Measurements from ENCODE around the gene DONSON.

The DONSON gene

GRCh38 chr21:33562389-33562788 lies 26.1 kb downstream of the DONSON start:
- DNase-seq (ENCODE audit: low read depth in 1 of 2, low spot score in 1 of 2): no peak

- DNase-seq (ENCODE audit: low read depth in 1 of 2, low spot score in 1 of 2): no peak
These were observed 27.1 kb downstream of the DONSON start for GRCh38 chr21:33561373-33561772.

GRCh38 chr21:33560965-33561364 lies 27.5 kb downstream of the DONSON start:
- no peak for DNase-seq (ENCODE audit: low read depth in 1 of 2, low spot score in 1 of 2)

GRCh38 chr21:33559813-33560212 lies 28.7 kb downstream of the DONSON start:
- DNase-seq (ENCODE audit: low read depth in 1 of 2, low spot score in 1 of 2): no peak

GRCh38 chr21:33558777-33559421 lies 29.6 kb downstream of the DONSON start:
- no peak for DNase-seq (ENCODE audit: low read depth in 1 of 2, low spot score in 1 of 2)

GRCh38 chr21:33557447-33557846 lies 31.0 kb downstream of the DONSON start:
- DNase-seq (ENCODE audit: low read depth in 1 of 2, low spot score in 1 of 2): no peak

DNA sequence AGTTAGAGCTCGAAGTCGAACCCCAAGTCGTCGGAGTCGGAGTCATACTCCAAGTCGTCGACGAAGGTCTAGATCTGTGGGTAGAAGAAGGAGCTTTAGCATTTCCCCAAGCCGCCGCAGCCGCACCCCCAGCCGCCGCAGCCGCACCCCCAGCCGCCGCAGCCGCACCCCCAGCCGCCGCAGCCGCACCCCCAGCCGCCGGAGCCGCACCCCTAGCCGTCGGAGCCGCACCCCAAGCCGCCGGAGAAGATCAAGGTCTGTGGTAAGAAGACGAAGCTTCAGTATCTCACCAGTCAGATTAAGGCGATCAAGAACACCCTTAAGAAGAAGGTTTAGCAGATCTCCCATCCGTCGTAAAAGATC lies 33.5 kb downstream of the DONSON start:
- no peak for DNase-seq (ENCODE audit: low read depth in 1 of 2, low spot score in 1 of 2)

DNA sequence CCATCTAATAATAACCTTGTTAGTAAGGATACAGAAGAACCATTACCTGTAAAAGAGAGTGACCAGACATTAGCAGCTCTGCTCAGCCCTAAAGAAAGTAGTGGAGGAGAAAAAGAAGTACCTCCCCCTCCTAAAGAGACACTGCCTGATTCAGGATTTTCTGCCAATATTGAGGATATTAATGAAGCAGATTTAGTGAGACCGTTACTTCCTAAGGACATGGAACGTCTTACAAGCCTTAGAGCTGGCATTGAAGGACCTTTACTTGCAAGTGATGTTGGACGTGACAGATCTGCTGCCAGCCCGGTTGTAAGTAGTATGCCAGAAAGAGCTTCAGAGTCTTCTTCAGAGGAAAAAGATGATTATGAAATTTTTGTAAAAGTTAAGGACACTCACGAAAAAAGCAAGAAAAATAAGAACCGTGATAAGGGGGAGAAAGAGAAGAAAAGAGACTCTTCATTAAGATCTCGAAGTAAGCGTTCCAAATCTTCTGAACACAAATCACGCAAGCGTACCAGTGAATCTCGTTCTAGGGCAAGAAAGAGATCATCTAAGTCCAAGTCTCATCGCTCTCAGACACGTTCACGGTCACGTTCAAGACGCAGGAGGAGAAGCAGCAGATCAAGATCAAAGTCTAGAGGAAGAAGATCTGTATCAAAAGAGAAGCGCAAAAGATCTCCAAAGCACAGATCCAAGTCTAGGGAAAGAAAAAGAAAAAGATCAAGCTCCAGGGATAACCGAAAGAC lies 34.1 kb downstream of the DONSON start:
- DNase-seq (ENCODE audit: low read depth in 1 of 2, low spot score in 1 of 2): no peak

- DNase-seq (ENCODE audit: low read depth in 1 of 2, low spot score in 1 of 2): no peak
These were observed 35.4 kb downstream of the DONSON start for GRCh38 chr21:33552999-33553598.

- DNase-seq (ENCODE audit: low read depth in 1 of 2, low spot score in 1 of 2): no peak
These were observed 36.1 kb downstream of the DONSON start for GRCh38 chr21:33552093-33552998.

DNA sequence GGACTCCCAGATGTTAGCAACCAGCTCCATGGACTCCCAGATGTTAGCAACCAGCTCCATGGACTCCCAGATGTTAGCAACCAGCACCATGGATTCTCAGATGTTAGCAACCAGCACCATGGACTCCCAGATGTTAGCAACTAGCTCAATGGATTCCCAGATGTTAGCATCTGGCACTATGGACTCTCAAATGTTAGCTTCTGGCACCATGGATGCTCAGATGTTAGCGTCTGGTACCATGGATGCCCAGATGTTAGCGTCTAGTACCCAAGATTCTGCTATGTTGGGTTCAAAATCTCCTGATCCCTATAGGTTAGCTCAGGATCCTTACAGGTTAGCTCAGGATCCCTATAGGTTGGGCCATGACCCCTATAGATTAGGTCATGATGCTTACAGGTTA lies 36.8 kb downstream of the DONSON start:
- no peak for DNase-seq (ENCODE audit: low read depth in 1 of 2, low spot score in 1 of 2)

DNA sequence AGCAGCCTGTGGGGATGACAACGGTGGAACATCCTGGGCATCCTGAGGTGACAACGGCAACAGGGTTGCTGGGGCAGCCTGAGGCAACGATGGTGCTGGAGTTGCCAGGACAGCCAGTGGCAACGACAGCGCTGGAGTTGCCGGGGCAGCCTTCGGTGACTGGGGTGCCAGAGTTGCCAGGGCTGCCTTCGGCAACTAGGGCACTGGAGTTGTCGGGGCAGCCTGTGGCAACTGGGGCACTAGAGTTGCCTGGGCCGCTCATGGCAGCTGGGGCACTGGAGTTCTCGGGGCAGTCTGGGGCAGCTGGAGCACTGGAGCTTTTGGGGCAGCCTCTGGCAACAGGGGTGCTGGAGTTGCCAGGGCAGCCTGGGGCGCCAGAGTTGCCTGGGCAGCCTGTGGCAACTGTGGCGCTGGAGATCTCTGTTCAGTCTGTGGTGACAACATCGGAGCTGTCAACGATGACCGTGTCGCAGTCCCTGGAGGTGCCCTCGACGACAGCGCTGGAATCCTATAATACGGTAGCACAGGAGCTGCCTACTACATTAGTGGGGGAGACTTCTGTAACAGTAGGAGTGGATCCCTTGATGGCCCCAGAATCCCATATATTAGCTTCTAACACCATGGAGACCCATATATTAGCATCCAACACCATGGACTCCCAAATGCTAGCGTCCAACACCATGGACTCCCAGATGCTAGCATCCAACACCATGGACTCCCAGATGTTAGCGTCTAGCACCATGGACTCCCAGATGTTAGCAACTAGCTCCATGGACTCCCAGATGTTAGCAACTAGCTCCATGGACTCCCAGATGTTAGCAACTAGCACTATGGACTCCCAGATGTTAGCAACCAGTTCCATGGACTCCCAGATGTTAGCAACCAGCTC lies 37.5 kb downstream of the DONSON start:
- no peak for DNase-seq (ENCODE audit: low read depth in 1 of 2, low spot score in 1 of 2)

DNA sequence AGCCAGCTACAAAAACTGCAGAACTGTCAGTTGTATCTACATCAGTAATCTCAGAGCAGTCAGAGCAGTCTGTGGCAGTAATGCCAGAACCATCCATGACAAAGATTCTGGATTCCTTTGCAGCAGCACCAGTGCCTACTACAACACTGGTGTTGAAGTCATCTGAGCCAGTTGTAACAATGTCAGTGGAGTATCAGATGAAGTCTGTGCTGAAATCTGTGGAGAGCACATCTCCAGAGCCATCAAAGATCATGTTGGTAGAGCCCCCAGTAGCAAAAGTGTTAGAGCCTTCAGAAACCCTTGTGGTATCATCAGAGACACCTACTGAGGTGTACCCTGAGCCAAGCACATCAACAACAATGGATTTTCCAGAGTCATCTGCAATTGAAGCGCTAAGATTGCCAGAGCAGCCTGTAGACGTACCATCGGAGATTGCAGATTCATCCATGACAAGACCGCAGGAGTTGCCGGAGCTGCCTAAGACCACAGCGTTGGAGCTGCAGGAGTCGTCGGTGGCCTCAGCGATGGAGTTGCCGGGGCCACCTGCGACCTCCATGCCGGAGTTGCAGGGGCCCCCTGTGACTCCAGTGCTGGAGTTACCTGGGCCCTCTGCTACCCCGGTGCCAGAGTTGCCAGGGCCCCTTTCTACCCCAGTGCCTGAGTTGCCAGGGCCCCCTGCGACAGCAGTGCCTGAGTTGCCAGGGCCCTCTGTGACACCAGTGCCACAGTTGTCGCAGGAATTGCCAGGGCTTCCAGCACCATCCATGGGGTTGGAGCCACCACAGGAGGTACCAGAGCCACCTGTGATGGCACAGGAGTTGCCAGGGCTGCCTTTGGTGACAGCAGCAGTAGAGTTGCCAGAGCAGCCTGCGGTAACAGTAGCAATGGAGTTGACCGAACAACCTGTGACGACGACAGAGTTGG lies 38.4 kb downstream of the DONSON start:
- DNase-seq (ENCODE audit: low read depth in 1 of 2, low spot score in 1 of 2): no peak

- DNase-seq (ENCODE audit: low read depth in 1 of 2, low spot score in 1 of 2): no peak
These were observed 42.4 kb downstream of the DONSON start for GRCh38 chr21:33546086-33546485.

DNA sequence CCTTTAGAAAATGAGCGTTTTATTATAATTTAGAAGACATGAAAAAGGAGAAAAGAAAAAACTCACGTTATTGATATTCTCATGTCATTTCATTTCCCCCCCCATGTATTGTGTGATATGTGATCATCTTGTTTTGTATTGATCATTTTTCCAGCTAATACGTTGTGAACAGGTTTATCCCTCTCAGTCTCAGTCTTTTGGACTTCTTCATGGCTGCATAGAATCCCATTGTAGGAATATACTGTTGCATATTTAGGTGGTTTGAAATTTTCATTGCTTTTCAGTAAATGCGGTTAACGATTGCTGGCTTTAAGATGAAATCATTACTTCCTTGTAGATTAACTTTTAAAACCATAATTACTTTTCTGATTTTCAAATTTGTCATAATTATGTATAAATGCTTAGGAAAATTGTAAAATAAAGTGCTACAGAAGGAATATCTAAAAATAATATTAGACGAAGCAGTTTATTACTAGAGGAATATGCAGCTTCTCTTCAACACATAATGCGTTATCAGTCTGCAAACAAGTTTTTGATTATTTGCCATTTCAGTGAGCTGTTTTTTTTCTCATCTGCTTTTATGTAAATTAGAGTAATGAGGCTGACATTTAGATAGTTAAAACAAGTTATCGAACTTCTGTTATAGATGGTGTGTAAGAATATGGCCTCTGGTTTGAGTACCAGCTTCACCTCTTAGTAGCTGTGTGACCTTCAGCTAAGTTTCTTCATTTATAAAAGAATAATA lies 43.9 kb downstream of the DONSON start:
- DNase-seq (ENCODE audit: low read depth in 1 of 2, low spot score in 1 of 2): no peak

DNA sequence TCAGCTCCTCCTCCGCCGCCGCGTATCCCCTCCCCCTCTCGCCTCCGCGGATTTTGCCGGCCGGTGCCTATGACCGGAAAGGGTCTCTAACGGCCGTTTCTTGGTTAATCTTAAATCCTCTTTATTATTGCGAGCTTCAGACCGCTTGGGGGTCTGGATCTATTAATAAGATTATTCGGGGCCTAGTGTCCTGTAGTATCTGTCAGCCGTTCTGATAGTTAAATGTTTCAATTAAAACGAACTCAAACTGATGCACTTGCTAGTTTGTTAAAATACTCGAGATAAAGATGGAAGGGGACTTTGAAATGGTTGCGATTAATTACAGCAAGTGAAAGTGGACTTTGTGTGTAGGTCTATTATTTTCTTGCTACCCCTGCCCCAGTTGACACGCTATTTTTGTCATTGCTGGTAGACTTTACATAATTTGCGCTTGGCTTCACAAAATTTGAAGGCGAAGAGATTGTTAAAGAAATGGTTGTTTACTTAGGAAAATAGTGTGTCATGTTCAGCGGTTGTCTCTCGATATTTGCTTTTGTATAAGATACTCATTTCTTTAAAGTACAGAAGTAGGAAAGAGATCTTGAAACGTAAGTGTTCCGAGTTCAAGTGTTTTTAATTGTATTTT lies 44.9 kb downstream of the DONSON start:
- peak in 1 of 2 donors; percentile 51 for DNase-seq (ENCODE audit: low read depth in 1 of 2, low spot score in 1 of 2)

GRCh38 chr21:33542640-33543504 lies 45.6 kb downstream of the DONSON start, which contains the start of gene SON:
Gene SON (plus strand): TSS chr21:33543038. CDS start chr21:33543093, 55 bp downstream.
- peak; percentile 91 to 94 for DNase-seq (ENCODE audit: low read depth in 1 of 2, low spot score in 1 of 2)

All from stimulated activated CD4-positive, alpha-beta T cell treated with anti-CD3 and anti-CD28 coated beads, Interleukin-15, amount 100 ng/mL, for 1 hour (primary cell).